Glutamatergic neuron (in vitro differentiated cells): Measurements from ENCODE around the gene FANK1. TPM values are rescaled to one million over a fixed set of nuclear protein-coding genes. Genes with fewer than 3 reads are reported as not detected.

Source experiments
- DNase-seq: peaks from one replicate; pipeline ENCODE4 v3.0.0; 2022
- H3K27ac Mint-ChIP-seq: one replicate; pipeline ENCODE4 v1.8.0; 2020; ENCODE audit warnings: mild to moderate bottlenecking, mixed read lengths, inconsistent platforms; ENCODE audit not compliant: unreplicated experiment
- H3K27me3 Mint-ChIP-seq: one replicate; pipeline ENCODE4 v1.8.0; 2020; ENCODE audit warnings: mild to moderate bottlenecking, moderate library complexity, mixed read lengths, inconsistent platforms; ENCODE audit not compliant: unreplicated experiment
- H3K36me3 Mint-ChIP-seq: one replicate; pipeline ENCODE4 v1.8.0; 2020; ENCODE audit warnings: mild to moderate bottlenecking, mixed read lengths, inconsistent platforms; ENCODE audit not compliant: unreplicated experiment
- H3K4me1 Mint-ChIP-seq: one replicate; pipeline ENCODE4 v1.8.0; 2020; ENCODE audit warnings: mild to moderate bottlenecking, low read depth, mixed read lengths, inconsistent platforms; ENCODE audit not compliant: unreplicated experiment
- H3K4me3 Mint-ChIP-seq: one replicate; pipeline ENCODE4 v1.8.0; 2020; ENCODE audit warnings: mild to moderate bottlenecking, mixed read lengths, inconsistent platforms; ENCODE audit not compliant: unreplicated experiment
- H3K9me3 Mint-ChIP-seq: one replicate; pipeline ENCODE4 v1.8.0; 2020; ENCODE audit warnings: mild to moderate bottlenecking, moderate library complexity, mixed read lengths, inconsistent platforms; ENCODE audit not compliant: unreplicated experiment
- CTCF ChIP-seq: fragments of 200-600 bp; sonication (generic); IDR thresholded peaks from one replicate; pipeline ENCODE4 v1.5.0; 2021; ENCODE audit not compliant: partially characterized antibody, unreplicated experiment
- total RNA-seq: library from RNA; stranded (reverse); fragmentation: NEBNext Ultra II Directional; extraction: Animal tissue kit (Norgen Biotek cat#: 25700); gene quantifications from one replicate; pipeline ENCODE4 v1.2.1, GENCODE V29; 2021; ENCODE audit not compliant: unreplicated experiment

The FANK1 gene
- total RNA-seq, 1 donor from 2014 or later, result 0.59 TPM

GRCh38 chr10:125976960-125977605, 80.7 kb downstream of the FANK1 start:
- no peak overlapping the region for H3K27ac Mint-ChIP-seq
- TF ChIP-seq CTCF, result no peak
- no peak overlapping the region for H3K4me3 Mint-ChIP-seq
- H3K9me3 Mint-ChIP-seq, result peaks cover 6% of the 10 kb centered on the region
- no peaks in the 10 kb centered on the region for H3K27me3 Mint-ChIP-seq
- peaks cover 8% of the 10 kb centered on the region for H3K36me3 Mint-ChIP-seq
- DNase-seq, result no peak
- H3K4me1 Mint-ChIP-seq, result peaks cover under 1% of the 10 kb centered on the region

GRCh38 chr10:125979976-125980375, 83.6 kb downstream of the FANK1 start:
- H3K4me1 Mint-ChIP-seq, result peaks cover 12% of the 10 kb centered on the region
- H3K36me3 Mint-ChIP-seq, result no peaks in the 10 kb centered on the region
- TF ChIP-seq CTCF, result no peak
- no peak overlapping the region for H3K27ac Mint-ChIP-seq
- no peak overlapping the region for H3K4me3 Mint-ChIP-seq
- no peak for DNase-seq
- no peaks in the 10 kb centered on the region for H3K27me3 Mint-ChIP-seq
- peaks cover 6% of the 10 kb centered on the region for H3K9me3 Mint-ChIP-seq

- no peak for DNase-seq
- H3K4me3 Mint-ChIP-seq, result no peak overlapping the region
- no peaks in the 10 kb centered on the region for H3K27me3 Mint-ChIP-seq
- peaks cover 6% of the 10 kb centered on the region for H3K9me3 Mint-ChIP-seq
- peaks cover 12% of the 10 kb centered on the region for H3K4me1 Mint-ChIP-seq
- H3K36me3 Mint-ChIP-seq, result no peaks in the 10 kb centered on the region
- no peak overlapping the region for H3K27ac Mint-ChIP-seq
- TF ChIP-seq CTCF, result no peak
Measured at GRCh38 chr10:125980521-125981035, 84.2 kb downstream of the FANK1 start.

GRCh38 chr10:125982260-125982948, 86.0 kb downstream of the FANK1 start:
- H3K27me3 Mint-ChIP-seq, result no peaks in the 10 kb centered on the region

More at GRCh38 chr10:125982260-125982948, 86.0 kb downstream of the FANK1 start:
- TF ChIP-seq CTCF, result peak; percentile 85
- H3K27ac Mint-ChIP-seq, result peak overlapping the region; percentile 67
- no peaks in the 10 kb centered on the region for H3K36me3 Mint-ChIP-seq
- peak; percentile 56 for DNase-seq
- H3K9me3 Mint-ChIP-seq, result peaks cover 6% of the 10 kb centered on the region
- peaks cover 12% of the 10 kb centered on the region for H3K4me1 Mint-ChIP-seq
- H3K4me3 Mint-ChIP-seq, result peak overlapping the region; percentile 35
